ENCODE measurements around the gene AGFG1. TPM values are rescaled to one million over a fixed set of nuclear protein-coding genes. Genes with fewer than 3 reads are reported as not detected.

Gene AGFG1
- total and polyA plus RNA-seq, 3 donors from 2014 or later: 126 to 192 (median 135) TPM

DNA sequence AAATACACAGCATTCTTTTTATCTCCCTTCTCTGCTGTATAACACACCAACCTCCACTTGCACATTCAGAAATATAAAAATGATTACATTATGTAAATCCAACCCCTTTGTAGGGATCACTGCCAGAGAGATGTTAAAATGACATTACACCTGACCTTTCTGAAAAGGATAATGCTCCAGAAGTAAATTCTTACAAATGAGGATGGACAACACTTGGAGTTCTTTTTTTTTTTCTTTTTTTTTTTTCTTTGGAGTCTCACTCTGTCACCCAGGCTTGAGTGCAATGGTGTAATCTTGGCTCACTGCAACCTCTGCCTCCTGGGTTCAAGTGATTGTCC lies 20.3 kb upstream of the AGFG1 start:
- H3K9me3 ChIP-seq: no peaks in the 10 kb centered on the region
- DNase-seq: no peak
- no peaks in the 10 kb centered on the region for H3K27me3 ChIP-seq
- TF ChIP-seq, protein P1, sequence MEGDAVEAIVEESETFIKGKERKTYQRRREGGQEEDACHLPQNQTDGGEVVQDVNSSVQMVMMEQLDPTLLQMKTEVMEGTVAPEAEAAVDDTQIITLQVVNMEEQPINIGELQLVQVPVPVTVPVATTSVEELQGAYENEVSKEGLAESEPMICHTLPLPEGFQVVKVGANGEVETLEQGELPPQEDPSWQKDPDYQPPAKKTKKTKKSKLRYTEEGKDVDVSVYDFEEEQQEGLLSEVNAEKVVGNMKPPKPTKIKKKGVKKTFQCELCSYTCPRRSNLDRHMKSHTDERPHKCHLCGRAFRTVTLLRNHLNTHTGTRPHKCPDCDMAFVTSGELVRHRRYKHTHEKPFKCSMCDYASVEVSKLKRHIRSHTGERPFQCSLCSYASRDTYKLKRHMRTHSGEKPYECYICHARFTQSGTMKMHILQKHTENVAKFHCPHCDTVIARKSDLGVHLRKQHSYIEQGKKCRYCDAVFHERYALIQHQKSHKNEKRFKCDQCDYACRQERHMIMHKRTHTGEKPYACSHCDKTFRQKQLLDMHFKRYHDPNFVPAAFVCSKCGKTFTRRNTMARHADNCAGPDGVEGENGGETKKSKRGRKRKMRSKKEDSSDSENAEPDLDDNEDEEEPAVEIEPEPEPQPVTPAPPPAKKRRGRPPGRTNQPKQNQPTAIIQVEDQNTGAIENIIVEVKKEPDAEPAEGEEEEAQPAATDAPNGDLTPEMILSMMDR (IDR thresholded peaks at IDR 0.05): no peak
- no peak for TF ChIP-seq POLR2A (IDR thresholded peaks at IDR 0.05)
- no peaks in the 10 kb centered on the region for H3K36me3 ChIP-seq (ENCODE audit: low read depth, missing control alignments)
- H3K4me3 ChIP-seq: no peak overlapping the region
- H3K4me1 ChIP-seq: no peaks in the 10 kb centered on the region
- H3K27ac ChIP-seq: no peak overlapping the region
- intact Hi-C loops (cut with DNase I; ENCODE audit: low total_unique reads): no loop called here

- H3K4me1 ChIP-seq: no peaks in the 10 kb centered on the region
- H3K36me3 ChIP-seq (ENCODE audit: low read depth, missing control alignments): no peaks in the 10 kb centered on the region
- no peak overlapping the region for H3K4me3 ChIP-seq
- no peaks in the 10 kb centered on the region for H3K9me3 ChIP-seq
- H3K27me3 ChIP-seq: no peaks in the 10 kb centered on the region
- TF ChIP-seq, protein P1 (IDR thresholded peaks at IDR 0.05): no peak
- TF ChIP-seq POLR2A (IDR thresholded peaks at IDR 0.05): no peak
- WGBS, 2 donors: 78 to 96% methylated on average over 1 of the region's 1 CpG
- intact Hi-C loops (cut with DNase I; ENCODE audit: low total_unique reads): no loop called here
- H3K27ac ChIP-seq: no peak overlapping the region
- DNase-seq: no peak
Observed at GRCh38 chr2:227453810-227454209, 18.1 kb upstream of the AGFG1 start.

GRCh38 chr2:227454323-227454860 lies 17.6 kb upstream of the AGFG1 start:
- TF ChIP-seq POLR2A (IDR thresholded peaks at IDR 0.05): no peak
- TF ChIP-seq, protein P1 (IDR thresholded peaks at IDR 0.05): no peak
- intact Hi-C loops (cut with DNase I; ENCODE audit: low total_unique reads): no loop called here
- H3K9me3 ChIP-seq: no peaks in the 10 kb centered on the region
- no peaks in the 10 kb centered on the region for H3K36me3 ChIP-seq (ENCODE audit: low read depth, missing control alignments)
- DNase-seq: no peak
- no peaks in the 10 kb centered on the region for H3K4me1 ChIP-seq
- H3K27ac ChIP-seq: no peak overlapping the region
- no peaks in the 10 kb centered on the region for H3K27me3 ChIP-seq
- no peak overlapping the region for H3K4me3 ChIP-seq

- 50 to 57% methylated on average over 2 of the region's 2 CpGs for WGBS, 2 donors
- Histone ChIP-seq H3K4me1 (no peaks in the 10 kb centered on the region), H3K27me3 (no peaks in the 10 kb centered on the region), H3K27ac (no peak overlapping the region), H3K4me3 (no peak overlapping the region), H3K9me3 (no peaks in the 10 kb centered on the region), H3K36me3 (ENCODE audit: low read depth, missing control alignments) (no peaks in the 10 kb centered on the region)
- DNase-seq: no peak
- TF ChIP-seq, protein P1 (IDR thresholded peaks at IDR 0.05): no peak
- TF ChIP-seq POLR2A (IDR thresholded peaks at IDR 0.05): no peak
- intact Hi-C loops (cut with DNase I; ENCODE audit: low total_unique reads): no loop called here
Observed at GRCh38 chr2:227455200-227455599, 16.8 kb upstream of the AGFG1 start.

GRCh38 chr2:227456102-227456501 lies 15.9 kb upstream of the AGFG1 start:
- no peak overlapping the region for H3K4me3 ChIP-seq
- H3K4me1 ChIP-seq: no peaks in the 10 kb centered on the region
- intact Hi-C loops (cut with DNase I; ENCODE audit: low total_unique reads): no loop called here
- no peaks in the 10 kb centered on the region for H3K9me3 ChIP-seq
- DNase-seq: no peak
- TF ChIP-seq, protein P1 (IDR thresholded peaks at IDR 0.05): no peak
- TF ChIP-seq POLR2A (IDR thresholded peaks at IDR 0.05): no peak
- no peaks in the 10 kb centered on the region for H3K36me3 ChIP-seq (ENCODE audit: low read depth, missing control alignments)
- H3K27me3 ChIP-seq: no peaks in the 10 kb centered on the region
- H3K27ac ChIP-seq: no peak overlapping the region
- WGBS, 2 donors: 89 to 95% methylated on average over 2 of the region's 2 CpGs

All from testis (tissue), 3 donors.